Right renal pelvis (tissue), 4 donors: ENCODE results near the gene GPAT2. TPM values are rescaled to one million over a fixed set of nuclear protein-coding genes. Genes with fewer than 3 reads are reported as not detected.
"Not testable (repeated sequence)": the region's sequence is repeated elsewhere in the genome, so short reads cannot be mapped to it uniquely, and the experiment has no call there.

ENCODE experiments used
- DNase-seq, 4 donors: peaks; one replicate each; pipeline ENCODE4 v3.0.0-alpha.2; 2013; ENCODE audit warnings: low read depth in 4 of 4, low spot score in 3 of 4, missing footprints in 1 of 4
- polyA plus RNA-seq, 4 donors: library from polyadenylated mRNA; unstranded; fragments of 120-200 nt; gene quantifications; one replicate each; pipeline ENCODE4 v1.2.1, GENCODE V29; 2013; ENCODE audit not compliant: insufficient read length in 4 of 4

The GPAT2 gene, protein sequence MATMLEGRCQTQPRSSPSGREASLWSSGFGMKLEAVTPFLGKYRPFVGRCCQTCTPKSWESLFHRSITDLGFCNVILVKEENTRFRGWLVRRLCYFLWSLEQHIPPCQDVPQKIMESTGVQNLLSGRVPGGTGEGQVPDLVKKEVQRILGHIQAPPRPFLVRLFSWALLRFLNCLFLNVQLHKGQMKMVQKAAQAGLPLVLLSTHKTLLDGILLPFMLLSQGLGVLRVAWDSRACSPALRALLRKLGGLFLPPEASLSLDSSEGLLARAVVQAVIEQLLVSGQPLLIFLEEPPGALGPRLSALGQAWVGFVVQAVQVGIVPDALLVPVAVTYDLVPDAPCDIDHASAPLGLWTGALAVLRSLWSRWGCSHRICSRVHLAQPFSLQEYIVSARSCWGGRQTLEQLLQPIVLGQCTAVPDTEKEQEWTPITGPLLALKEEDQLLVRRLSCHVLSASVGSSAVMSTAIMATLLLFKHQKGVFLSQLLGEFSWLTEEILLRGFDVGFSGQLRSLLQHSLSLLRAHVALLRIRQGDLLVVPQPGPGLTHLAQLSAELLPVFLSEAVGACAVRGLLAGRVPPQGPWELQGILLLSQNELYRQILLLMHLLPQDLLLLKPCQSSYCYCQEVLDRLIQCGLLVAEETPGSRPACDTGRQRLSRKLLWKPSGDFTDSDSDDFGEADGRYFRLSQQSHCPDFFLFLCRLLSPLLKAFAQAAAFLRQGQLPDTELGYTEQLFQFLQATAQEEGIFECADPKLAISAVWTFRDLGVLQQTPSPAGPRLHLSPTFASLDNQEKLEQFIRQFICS
- 1 to 10 TPM; 2.4 to 4.5 (median 3.2) TPM for polyA plus RNA-seq

GRCh38 chr2:96034792-96035191 lies at the start of gene GPAT2:
Gene GPAT2, minus strand, starts transcription at chr2:96034916. Its CDS starts 2,557 bp downstream, at chr2:96032359.
- not testable (repeated sequence) for DNase-seq

DNA sequence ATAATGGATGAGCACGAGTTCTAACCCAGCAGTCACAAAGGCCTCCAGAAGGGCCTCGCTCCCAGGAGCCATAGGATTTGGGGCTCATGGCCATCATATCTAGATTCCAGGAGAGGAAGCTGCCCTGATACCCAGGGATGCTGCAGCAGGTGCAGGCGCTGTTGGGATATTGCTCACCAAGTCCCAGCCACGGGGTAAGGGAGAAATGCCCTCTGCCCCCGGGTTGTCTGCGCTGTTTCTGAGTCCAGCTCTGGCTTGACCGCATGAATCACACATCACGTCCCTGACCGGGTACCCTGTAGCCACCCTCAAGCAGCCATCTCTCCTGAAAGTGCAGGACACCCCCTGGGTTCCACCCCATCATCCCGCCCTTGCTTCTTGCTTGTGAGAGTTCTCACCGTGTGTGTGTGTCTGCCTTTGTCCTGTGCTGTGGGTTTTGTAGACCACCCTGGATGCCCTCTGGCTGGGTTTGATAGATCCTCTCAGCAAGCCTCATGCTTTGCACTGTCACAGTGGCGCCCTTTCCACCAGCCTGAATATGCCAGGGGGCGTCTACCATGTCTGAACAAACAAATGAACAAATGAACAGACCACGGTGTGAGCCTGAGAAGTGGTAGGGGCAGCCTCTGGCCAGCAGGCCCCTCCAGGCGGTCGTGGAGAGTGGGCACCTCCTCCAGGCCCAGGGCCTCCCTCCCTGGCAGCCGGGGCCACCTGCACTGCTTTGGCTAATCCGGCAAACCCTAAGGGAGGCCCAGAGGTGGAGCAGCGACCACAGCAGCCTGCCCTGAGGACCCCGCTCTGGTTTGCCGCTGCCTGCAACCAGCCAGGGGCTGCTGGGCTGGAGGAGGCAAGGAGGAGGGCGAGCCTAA lies 49.5 kb upstream of the GPAT2 start:
- no peak for DNase-seq

- DNase-seq, result no peak
Observed at GRCh38 chr2:96083064-96083939, 48.6 kb upstream of the GPAT2 start.

GRCh38 chr2:96082211-96083063 lies 47.7 kb upstream of the GPAT2 start:
- DNase-seq, result no peak

DNA sequence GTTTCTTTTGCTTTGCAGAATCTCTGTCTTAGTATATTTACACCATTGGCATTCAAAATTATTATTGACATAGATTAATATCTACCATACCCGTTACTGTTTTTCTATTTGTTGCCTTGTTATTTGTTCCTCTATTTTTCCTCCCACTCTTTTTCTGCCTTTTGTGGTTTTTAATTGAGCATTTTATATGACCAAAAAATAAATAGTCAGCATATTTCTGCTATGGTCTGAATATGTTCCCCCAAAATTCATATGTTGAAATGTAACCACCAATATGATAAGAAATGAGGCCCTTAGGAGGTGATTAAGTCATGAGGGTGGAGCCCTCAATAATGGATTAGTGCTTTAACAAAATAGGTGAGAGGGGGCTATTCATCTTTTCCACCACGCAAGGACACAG lies 46.3 kb upstream of the GPAT2 start:
- no peak for DNase-seq

GRCh38 chr2:96075199-96075771 lies 40.6 kb upstream of the GPAT2 start:
- no peak for DNase-seq

GRCh38 chr2:96074156-96074555 lies 39.4 kb upstream of the GPAT2 start:
- no peak for DNase-seq

DNA sequence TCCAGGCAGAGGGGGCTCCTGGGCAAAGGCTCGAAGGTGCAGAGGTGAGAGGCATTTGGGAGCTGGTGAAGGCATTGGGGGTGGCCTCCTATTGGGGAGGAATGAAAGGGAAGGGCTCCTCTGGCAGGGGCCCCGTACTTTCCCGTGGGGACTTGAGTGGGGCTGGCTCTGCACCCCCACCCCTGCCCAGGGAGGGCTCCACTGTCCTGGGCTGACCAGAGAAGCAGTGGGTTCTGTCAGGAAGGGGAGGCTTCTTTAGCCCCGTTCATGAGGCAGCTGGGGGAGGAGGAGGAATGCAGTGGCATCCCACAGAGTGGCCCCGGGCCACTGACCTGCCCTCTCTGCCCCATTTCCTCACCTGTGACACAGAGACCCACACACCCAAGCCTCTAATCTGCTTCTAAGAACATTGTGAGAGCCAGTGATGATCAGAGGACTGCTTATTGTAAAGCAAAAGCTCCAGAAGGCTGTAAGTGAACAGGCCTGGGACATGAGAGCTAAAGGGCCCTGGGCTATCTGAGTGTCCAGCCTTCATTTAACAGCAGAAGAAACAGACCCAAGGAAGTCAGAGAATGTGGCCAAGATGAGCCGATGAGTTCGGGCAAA lies 38.6 kb upstream of the GPAT2 start:
- no peak for DNase-seq

GRCh38 chr2:96072746-96073145 lies 38.0 kb upstream of the GPAT2 start:
- no peak for DNase-seq

GRCh38 chr2:96071977-96072491 lies 37.3 kb upstream of the GPAT2 start:
- DNase-seq, result not testable (repeated sequence)

DNA sequence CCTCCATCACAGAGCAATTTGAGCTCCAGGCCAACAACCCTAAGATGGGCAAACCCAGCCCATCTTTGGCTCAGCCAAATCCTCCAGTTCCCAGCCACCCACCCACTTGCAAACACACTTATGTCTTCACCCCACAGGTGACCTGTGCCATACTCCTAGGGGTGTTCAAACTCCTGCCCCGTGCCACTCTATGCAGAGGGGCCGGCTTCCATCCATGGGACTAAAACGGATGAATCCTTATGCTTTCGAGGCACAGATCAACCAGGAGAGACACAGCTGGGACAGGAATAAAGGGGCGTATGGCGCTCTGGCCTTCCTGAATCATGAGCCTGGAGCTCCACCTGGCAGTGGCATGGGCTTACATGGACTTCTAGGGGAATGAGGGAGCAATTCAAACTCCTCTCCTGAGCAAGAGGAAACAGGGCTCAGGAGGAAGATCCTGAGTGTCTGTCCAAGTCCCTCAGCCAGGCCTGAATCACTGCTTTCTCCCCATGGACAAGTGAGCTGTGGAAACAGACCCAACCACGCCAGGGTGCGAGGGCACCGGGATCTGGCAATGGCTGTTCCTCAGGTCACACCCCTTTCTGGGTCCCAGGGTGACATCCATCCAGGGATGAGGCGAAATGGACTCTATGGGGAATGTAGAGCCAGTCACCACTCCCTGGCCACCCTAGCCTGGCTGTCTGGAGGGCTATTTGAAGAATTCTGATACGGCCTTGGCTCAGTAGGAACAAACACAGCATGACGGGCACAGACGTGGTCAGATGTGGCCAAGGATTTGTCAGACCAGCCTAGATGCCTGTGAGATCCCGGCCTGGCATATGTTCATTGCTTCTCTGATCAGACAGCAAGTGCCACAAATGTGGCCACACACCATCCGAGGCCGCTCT lies 36.6 kb upstream of the GPAT2 start:
- not testable (repeated sequence) for DNase-seq

GRCh38 chr2:96070351-96070750 lies 35.6 kb upstream of the GPAT2 start:
- not testable (repeated sequence) for DNase-seq

- not testable (repeated sequence) for DNase-seq
Observed at GRCh38 chr2:96069878-96070277, 35.2 kb upstream of the GPAT2 start.

DNA sequence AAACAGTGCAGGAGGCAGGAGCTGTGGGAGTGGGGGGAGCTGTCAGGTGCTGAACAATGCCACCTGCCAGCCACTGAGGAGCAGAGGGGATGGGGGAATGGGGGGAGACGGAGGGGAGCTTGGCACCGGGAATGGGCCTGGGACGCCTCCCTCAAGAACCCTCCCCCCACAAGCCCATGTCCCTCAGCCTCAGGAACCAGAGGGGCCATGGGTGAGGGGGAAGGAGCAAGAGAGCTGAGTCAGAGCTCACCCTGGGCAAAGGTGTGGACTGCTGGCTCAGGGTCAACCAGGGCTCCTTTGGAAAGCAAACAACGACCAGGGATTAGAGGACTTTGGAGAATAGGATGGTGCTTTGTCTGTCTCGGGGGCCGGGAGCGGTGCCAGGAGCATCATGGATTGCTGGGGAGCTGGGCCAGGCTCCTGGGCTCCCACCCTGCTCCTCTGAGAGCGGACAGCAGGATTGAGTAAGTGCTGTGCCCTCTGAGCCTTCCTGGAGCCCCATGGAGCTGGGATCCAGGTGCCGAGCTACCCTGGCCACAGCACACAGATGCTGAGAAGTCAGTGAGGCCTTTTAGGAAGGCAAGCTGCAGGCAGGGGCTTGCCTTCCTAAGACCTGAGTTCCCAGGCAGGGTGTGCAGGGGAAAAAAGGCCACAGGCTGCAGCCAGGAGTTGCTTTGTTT lies 33.3 kb upstream of the GPAT2 start:
- DNase-seq, result not testable (repeated sequence)

DNA sequence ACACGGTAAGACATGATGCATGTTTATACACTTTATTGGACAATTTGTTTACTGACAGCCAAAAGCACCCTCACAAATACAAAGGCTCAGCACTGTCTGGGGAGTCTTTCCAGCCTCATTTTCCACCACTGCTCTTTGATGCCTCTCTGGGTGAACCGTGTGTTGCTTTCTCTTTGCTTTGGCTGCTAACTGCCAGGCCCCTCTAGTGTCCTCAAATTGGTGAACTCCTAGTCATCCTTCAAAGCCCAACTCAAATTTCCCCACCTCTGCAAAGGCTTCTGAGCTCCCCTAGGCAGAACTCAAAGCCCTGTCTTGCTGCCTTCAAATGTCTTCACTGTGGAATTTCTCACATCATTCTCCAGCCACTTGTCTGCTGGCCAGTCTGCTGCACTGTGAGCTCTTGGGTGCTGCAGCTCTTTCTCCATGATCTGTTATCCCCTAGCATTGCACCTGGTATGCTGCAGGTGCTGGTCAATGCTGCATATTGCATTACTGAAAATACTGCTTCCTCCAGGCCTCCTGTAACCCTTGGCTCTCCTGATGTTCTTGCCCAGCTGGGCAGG lies 32.5 kb upstream of the GPAT2 start:
- not testable (repeated sequence) for DNase-seq

- not testable (repeated sequence) for DNase-seq
Observed at GRCh38 chr2:96066511-96066910, 31.8 kb upstream of the GPAT2 start.
